Measurements from ENCODE around the gene MAML3. TPM values are rescaled to one million over a fixed set of nuclear protein-coding genes. Genes with fewer than 3 reads are reported as not detected.

Gene MAML3
- total and polyA plus RNA-seq, 2 of the 13 experiments (the other 11 are each of a cell fraction or from before 2014, with no cell fraction given): 0.05 to 0.13 TPM

GRCh38 chr4:140019619-140020347 is 134.2 kb downstream of the MAML3 start (continued):
- TF ChIP-seq, protein P1, sequence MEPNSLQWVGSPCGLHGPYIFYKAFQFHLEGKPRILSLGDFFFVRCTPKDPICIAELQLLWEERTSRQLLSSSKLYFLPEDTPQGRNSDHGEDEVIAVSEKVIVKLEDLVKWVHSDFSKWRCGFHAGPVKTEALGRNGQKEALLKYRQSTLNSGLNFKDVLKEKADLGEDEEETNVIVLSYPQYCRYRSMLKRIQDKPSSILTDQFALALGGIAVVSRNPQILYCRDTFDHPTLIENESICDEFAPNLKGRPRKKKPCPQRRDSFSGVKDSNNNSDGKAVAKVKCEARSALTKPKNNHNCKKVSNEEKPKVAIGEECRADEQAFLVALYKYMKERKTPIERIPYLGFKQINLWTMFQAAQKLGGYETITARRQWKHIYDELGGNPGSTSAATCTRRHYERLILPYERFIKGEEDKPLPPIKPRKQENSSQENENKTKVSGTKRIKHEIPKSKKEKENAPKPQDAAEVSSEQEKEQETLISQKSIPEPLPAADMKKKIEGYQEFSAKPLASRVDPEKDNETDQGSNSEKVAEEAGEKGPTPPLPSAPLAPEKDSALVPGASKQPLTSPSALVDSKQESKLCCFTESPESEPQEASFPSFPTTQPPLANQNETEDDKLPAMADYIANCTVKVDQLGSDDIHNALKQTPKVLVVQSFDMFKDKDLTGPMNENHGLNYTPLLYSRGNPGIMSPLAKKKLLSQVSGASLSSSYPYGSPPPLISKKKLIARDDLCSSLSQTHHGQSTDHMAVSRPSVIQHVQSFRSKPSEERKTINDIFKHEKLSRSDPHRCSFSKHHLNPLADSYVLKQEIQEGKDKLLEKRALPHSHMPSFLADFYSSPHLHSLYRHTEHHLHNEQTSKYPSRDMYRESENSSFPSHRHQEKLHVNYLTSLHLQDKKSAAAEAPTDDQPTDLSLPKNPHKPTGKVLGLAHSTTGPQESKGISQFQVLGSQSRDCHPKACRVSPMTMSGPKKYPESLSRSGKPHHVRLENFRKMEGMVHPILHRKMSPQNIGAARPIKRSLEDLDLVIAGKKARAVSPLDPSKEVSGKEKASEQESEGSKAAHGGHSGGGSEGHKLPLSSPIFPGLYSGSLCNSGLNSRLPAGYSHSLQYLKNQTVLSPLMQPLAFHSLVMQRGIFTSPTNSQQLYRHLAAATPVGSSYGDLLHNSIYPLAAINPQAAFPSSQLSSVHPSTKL (CRISPR knock-in tag; IDR thresholded peaks at IDR 0.05): peak; percentile 95
- no peak for TF ChIP-seq MED8 (CRISPR knock-in tag; IDR thresholded peaks at IDR 0.05; ENCODE audit: insufficient replicate concordance)
- TF ChIP-seq REXO4 (CRISPR knock-in tag; IDR thresholded peaks at IDR 0.05; ENCODE audit: borderline replicate concordance): no peak
- 0 out of 2 replicates have a peak, but pooled peaks have one; percentile 16 for TF ChIP-seq MAX (IDR thresholded peaks at IDR 0.05)
- TF ChIP-seq ZNF503 (CRISPR knock-in tag; IDR thresholded peaks at IDR 0.05): peak; percentile 77; the same call in 1 of the 2 replicates
- peak; percentile 49; the same call in 1 of the 2 replicates for TF ChIP-seq ATF1 (CRISPR knock-in tag; IDR thresholded peaks at IDR 0.05)
- TF ChIP-seq GABPA (IDR thresholded peaks at IDR 0.05; ENCODE audit: low read depth, low read length): no peak
- TF ChIP-seq GABPA (CRISPR knock-in tag; IDR thresholded peaks at IDR 0.05; ENCODE audit: low read depth): peak; percentile 13; the same call in 1 of the 2 replicates
- peak; percentile 57; the same call in 1 of the 2 replicates for TF ChIP-seq GATA4 (IDR thresholded peaks at IDR 0.05; ENCODE audit: borderline replicate concordance, low read depth)
- TF ChIP-seq ZNF646 (CRISPR knock-in tag; IDR thresholded peaks at IDR 0.05): no peak
- peak; percentile 72 for TF ChIP-seq NCOA2 (CRISPR knock-in tag; IDR thresholded peaks at IDR 0.05)
- TF ChIP-seq TARDBP (CRISPR knock-in tag; IDR thresholded peaks at IDR 0.05): peak; percentile 18; the same call in 1 of the 2 replicates
- TF ChIP-seq, protein P2, sequence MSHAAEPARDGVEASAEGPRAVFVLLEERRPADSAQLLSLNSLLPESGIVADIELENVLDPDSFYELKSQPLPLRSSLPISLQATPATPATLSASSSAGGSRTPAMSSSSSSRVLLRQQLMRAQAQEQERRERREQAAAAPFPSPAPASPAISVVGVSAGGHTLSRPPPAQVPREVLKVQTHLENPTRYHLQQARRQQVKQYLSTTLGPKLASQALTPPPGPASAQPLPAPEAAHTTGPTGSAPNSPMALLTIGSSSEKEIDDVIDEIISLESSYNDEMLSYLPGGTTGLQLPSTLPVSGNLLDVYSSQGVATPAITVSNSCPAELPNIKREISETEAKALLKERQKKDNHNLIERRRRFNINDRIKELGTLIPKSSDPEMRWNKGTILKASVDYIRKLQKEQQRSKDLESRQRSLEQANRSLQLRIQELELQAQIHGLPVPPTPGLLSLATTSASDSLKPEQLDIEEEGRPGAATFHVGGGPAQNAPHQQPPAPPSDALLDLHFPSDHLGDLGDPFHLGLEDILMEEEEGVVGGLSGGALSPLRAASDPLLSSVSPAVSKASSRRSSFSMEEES (CRISPR knock-in tag; IDR thresholded peaks at IDR 0.05): 0 out of 2 replicates have a peak, but pooled peaks have one; percentile 30
- TF ChIP-seq MED1 (CRISPR knock-in tag; IDR thresholded peaks at IDR 0.05): peak; percentile 73

Data from HepG2 (cell line).